Renal cortex interstitium (tissue), 11 donors: ENCODE results near the gene RAPGEF5. TPM values are rescaled to one million over a fixed set of nuclear protein-coding genes. Genes with fewer than 3 reads are reported as not detected.
"Not testable (repeated sequence)": the region's sequence is repeated elsewhere in the genome, so short reads cannot be mapped to it uniquely, and the experiment has no call there.

Experiments used
- DNase-seq, 11 donors: peaks; one replicate each; pipeline ENCODE4 v3.0.0-alpha.2; 2013; ENCODE audit warnings: low read depth in 9 of 11, low spot score in 4 of 11; ENCODE audit errors: extremely low read depth in 1 of 11
- polyA plus RNA-seq, 3 donors: library from polyadenylated mRNA; unstranded; fragments of 120-200 nt; gene quantifications; one replicate each; pipeline ENCODE4 v1.2.1, GENCODE V29; 2013; ENCODE audit not compliant: insufficient read length in 3 of 3

Gene RAPGEF5
- polyA plus RNA-seq, 3 donors: 36.1 to 47.0 (median 39.9) TPM

DNA sequence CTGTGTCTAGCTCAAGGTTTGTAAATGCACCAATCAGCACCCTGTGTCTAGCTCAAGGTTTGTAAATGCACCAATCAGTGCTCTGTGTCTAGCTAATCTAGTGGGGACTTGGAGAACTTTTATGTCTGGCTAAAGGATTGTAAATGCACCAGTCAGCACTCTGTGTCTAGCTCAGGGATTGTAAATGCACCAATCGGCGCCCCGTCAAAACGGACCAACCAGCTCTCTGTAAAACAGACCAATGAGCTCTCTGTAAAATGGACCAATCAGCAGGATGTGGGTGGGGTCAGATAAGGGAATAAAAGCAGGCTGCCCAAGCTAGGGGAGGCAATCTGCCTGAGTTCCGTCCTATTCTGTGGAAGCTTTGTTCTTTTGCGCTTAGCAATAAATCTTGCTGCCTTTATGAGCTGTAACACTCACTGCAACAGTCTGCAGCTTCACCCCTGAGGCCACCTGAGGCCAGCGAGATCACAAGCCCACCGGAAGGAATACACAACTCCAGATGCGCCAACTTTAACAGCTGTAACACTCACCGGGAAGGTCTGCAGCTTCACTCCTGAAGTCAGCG is 265.9 kb downstream of the RAPGEF5 start:
- not testable (repeated sequence) for DNase-seq

DNA sequence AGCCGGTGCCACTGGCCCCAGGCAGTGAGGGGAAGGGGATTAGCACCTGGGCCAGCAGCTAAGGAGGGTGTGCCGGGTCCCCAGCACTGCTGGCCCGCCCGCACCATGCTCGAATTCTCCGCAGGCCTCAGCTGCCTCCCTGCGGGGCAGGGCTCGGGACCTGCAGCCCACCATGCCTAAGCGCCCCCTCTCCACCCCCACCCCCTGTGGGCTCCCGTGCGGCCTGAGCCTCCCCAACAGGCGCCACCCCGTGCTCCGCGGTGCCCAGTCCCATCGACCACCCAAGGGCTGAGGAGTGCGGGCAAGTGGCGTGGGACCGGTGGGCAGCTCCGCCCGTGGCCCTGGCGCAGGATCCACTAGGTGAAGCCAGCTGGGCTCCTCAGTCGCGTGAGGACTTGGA is 266.4 kb downstream of the RAPGEF5 start:
- DNase-seq: no peak

DNA sequence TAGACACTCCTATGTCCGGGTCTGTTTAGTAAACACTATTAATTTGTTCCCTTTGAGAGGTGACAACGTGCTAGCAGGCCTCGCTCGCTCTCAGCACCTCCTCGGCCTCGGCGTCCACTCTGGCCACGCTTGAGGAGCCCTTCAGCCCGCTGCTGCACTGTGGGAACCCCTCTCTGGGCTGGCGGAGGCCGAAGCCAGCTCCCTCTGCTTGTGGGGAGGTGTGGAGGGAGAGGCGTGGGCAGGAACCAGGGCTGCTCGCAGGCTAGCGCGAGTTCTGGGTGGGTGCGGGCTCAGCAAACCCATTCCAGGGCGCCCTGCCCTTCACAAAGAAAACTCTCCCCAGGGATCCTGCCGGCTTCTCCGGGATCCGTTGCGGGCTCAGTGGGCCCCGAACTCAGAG is 266.8 kb downstream of the RAPGEF5 start:
- no peak for DNase-seq

DNA sequence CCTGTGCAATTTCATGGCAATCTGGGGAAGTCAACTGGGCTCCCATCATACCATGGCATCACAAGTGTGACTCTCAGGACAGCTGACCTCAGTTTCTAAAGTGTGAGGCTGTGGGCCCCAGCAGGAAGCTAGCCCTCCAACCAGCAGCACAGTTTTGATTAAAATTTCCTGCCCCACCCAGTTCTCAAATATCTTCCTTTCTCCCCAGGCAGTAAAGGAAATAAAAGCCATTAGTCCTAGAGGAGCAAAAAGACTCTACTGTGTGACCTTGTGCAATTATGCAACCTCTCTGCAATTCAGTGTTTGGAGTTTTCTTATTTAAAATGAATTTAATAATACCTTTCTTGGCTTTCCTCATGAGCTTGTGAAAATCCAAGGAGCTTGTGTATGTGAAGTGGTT is 268.1 kb downstream of the RAPGEF5 start:
- no peak for DNase-seq

DNA sequence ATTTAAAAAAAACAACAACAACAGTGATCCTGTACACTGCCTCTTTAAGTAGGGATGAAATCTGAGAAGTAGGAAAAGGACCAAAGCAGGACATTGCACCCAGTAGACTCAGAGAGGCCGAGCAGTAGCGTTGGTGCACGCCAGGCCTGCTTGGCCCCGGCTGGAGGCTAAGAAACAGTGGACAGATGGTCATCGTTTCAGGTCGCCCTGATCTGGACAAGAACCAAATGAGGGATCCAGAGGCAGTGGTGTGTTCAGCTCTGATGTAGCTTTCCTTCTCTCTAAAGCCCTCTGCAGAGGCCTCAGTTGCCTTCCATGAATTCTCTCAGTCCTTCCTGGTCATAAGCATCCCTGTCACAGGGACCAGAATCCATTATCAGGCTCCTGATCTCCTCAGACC is 269.1 kb downstream of the RAPGEF5 start:
- no peak for DNase-seq

DNA sequence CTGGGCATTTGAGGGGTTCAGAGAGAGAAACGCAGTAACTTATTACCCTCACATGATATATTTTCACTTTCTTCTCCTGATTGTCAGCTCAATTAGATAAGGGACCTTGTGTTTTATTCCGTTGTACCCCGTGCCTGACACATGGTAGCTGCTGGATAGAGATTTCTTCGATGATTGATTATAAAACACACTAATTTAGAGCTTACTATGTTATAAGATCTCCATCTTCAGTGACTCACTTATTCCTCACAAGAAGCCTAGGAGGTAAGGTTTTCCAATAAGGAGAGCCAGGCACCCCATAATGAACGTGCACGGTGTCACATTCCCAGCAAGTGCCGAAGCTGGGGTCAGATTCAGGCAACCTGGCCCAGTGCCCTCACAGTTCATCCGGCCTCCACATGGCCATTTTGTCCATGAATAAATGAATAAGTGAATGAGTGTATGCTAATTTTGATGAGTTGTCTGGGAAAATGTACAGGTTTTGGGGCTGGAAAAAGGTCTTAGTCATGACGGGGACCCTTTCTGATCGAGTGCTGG is 273.2 kb downstream of the RAPGEF5 start:
- no peak for DNase-seq

DNA sequence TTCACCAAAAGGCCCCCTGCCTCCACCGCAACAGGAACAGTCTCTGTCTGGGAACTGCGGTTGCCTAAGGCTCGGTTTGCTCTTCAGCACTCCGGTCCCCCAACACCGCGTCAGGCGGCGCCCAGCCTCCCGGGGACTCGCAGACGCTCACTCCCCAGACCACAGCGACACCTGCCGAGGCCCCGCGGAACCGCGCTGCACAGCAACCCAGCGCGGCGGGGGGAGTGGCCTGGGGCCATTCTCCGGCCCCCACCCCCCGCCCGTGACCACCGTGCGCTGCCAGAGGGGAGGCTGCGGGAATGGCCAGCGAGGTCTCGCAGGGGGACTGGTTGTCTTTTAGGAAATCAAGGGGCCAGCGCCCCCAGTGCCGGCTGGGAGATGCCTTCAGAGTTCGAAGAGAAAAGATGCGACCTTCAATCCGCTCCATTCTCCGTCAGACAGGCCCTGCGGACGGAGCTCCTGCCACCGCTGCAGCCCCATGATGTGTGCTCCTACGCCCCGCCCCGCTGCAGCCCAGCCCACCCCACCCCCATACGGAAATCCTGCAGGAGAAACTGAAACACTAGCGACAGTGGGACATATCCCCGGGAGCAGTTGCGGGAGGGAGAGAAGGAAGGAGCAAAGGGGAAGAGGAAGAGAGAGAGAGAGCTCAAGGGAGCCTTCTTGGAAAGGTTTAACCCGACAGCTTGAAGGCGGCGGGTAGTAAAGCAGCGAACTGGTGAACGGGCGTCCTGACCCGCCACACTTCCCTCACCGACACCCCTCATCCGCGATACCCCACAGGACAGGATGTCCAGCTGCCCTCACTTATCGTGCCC is 273.9 kb downstream of the RAPGEF5 start:
- DNase-seq: peak; percentile 64 to 87 (median 82)

DNA sequence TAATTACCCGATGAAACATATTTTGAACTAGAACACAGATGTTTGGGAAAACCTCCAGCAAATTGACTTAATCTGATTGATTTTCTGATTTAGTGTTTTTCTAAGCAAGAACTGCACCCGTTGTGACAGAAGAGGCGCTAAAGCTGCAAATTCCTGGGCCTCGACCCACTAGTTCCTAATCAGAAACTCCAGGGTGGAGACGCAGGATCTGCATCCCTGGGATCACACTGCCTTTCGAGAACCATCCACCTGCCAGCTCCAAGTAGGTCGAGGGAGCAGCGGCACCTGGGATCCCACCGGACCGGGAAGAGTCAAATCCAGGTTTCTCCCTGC is 274.4 kb downstream of the RAPGEF5 start:
- no peak for DNase-seq

DNA sequence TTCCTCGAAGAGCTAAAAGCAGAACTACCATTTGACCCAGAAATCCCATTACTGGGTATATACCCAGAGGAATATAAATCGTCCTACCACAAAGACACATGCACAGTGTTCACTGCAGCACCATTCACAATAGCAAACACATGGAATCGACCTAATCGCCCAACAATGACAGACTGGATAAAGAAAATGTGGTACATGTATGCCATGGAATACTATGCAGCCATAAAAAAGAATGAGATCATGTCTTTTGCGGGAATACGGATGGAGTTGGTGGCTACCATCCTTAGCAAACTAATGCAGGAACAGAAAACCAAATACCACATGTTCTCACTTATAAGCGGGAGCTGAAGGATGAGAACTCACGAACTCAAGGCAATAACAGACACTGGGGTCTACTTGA is 276.7 kb downstream of the RAPGEF5 start:
- not testable (repeated sequence) for DNase-seq

DNA sequence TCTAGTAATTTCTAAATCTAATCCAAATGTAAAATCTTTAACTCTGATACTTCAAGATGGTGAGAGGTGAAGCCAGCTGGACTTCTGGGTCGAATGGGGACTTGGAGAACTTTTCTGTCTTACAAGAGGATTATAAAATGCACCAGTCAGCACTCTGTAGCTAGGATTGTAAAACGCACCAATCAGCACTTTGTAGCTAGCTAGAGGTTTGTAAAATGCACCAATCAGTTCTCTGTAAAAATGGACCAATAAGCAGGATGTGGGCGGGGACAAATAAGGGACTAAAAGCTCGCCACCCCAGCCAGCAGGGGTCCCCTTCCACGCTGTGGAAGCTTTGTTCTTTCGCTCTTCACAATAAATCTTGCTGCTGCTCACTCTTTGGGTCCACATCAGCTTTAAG is 278.1 kb downstream of the RAPGEF5 start:
- DNase-seq: not testable (repeated sequence)

DNA sequence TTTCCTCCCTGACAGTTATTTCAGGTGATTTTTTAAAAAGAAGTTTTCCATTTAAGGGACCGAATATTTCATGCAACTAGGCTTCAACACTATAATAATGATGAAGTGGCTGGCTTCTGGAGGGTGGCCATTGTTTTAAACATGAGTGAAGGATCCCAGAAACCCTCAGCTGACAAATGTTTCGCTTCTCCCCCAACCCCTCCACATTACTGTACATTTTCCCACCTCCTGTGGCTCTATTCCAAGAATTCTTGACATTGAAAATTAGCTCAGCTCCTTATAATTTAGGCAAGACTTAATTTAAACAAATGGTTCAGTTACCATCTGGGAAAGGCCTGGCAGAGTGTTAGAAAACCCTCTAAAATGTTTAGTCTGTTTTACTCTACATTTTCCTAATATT is 281.4 kb downstream of the RAPGEF5 start:
- DNase-seq: no peak

DNA sequence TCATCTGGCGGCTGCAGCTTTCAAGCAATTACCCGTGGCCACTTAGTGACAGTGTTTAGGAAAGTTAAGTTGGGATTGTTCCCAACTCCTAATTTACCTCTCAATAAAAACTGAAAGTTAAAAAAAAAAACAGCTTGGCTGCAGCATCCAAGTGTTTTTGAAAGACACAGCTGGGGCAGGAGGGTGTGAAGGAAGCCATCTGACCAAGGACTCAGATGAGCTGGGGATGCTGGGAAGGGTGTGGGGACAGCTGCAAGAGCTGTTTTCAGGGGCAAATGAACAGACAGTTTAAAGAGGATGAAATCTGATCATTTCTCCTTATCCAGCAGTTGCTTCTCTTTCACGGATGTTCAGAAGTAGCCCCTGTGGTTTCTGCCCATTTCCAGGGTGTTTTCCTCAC is 282.1 kb downstream of the RAPGEF5 start:
- DNase-seq: peak in 1 of 11 donors; percentile 28

Other genes starting within 250 kb of the RAPGEF5 start
- gene STEAP1B, start 143.0 kb upstream of the RAPGEF5 start, polyA plus RNA-seq: 1 to 10 TPM; 1.1 to 1.8 (median 1.3) TPM